A673 (cell line): ENCODE results near the gene ADGRA1. TPM values are rescaled to one million over a fixed set of nuclear protein-coding genes. Genes with fewer than 3 reads are reported as not detected.

Experiments
- BruUV-seq: library from RNA; stranded (reverse); fragments of 400-500 nt; replicated peaks from 2 replicates; lab custom pipeline; 2021; lab: Mats Ljungman, UMichigan
- CTCF ChIA-PET: fragments of 300-600 bp; sonication (Branson Sonifier 250); formaldehyde crosslinking; loops from one replicate; lab custom pipeline; 2022; ENCODE audit warnings: antibody characterized with exemption; lab: Charles Lee
- POLR2A ChIA-PET: fragments of 300-600 bp; sonication (Branson Sonifier 250); formaldehyde crosslinking; loops from one replicate; lab custom pipeline; 2022; ENCODE audit warnings: antibody characterized with exemption; ENCODE audit not compliant: low non-redundant PET; lab: Charles Lee
- DNase-seq: peaks from one replicate; pipeline ENCODE4 v3.0.0-alpha.2; 2015; ENCODE audit warnings: low spot score
- H3K27ac ChIP-seq: fragments of 200-600 bp; sonication (generic); 2 replicates; pipeline ENCODE4 v1.5.1; 2016; ENCODE audit warnings: mixed run types, low read depth, mild to moderate bottlenecking, mixed read lengths, antibody characterized with exemption, low read length; ENCODE audit not compliant: poor library complexity, severe bottlenecking
- H3K27me3 ChIP-seq: fragments of 200-600 bp; sonication (generic); replicated peaks from 2 replicates; pipeline ENCODE4 v1.6.1; 2017; ENCODE audit warnings: mixed run types, low read depth, mild to moderate bottlenecking, mixed read lengths, antibody characterized with exemption, low read length; ENCODE audit not compliant: insufficient read depth, poor library complexity
- H3K36me3 ChIP-seq: fragments of 200-600 bp; sonication (generic); 2 replicates; pipeline ENCODE4 v1.6.1; 2016; ENCODE audit warnings: mixed run types, mild to moderate bottlenecking, mixed read lengths, antibody characterized with exemption, low read length; ENCODE audit not compliant: insufficient read depth, poor library complexity, severe bottlenecking
- H3K4me1 ChIP-seq: fragments of 200-600 bp; sonication (generic); 2 replicates; pipeline ENCODE4 v1.6.1; 2017; ENCODE audit warnings: mixed run types, mild to moderate bottlenecking, mixed read lengths, antibody characterized with exemption, low read length; ENCODE audit not compliant: insufficient read depth, poor library complexity, severe bottlenecking
- H3K4me3 ChIP-seq: fragments of 200-600 bp; sonication (generic); 2 replicates; pipeline ENCODE4 v1.5.1; 2016; ENCODE audit warnings: low read depth, mixed run types, mild to moderate bottlenecking, mixed read lengths, low read length; ENCODE audit not compliant: poor library complexity, severe bottlenecking
- H3K9me3 ChIP-seq: fragments of 200-600 bp; sonication (generic); 2 replicates; pipeline ENCODE4 v1.6.1; 2016; ENCODE audit warnings: mixed run types, low read depth, mild to moderate bottlenecking, mixed read lengths, antibody characterized with exemption, low read length; ENCODE audit not compliant: poor library complexity, severe bottlenecking
- EZH2 ChIP-seq: fragments of 200-600 bp; sonication (generic); IDR thresholded peaks from 2 replicates; pipeline ENCODE4 v1.6.1; 2017; ENCODE audit warnings: borderline replicate concordance, low read depth, mild to moderate bottlenecking, mixed read lengths, antibody characterized with exemption, low read length; ENCODE audit not compliant: poor library complexity, severe bottlenecking
- intact Hi-C: fragments of 100-400 bp; cut with micrococcal nuclease; formaldehyde crosslinking; loops from one replicate; pipeline ENCODE4 v1.10.0; 2022; ENCODE audit not compliant: unreplicated experiment
- total RNA-seq: library from RNA; stranded (reverse); gene quantifications from 2 replicates; pipeline ENCODE4 v1.2.3, GENCODE V29; 2021
- TF ChIP-seq, protein P1 (sequence below): fragments of 300-800, 200-600 bp; sonication (generic); conservative IDR thresholded peaks from 2 replicates; pipeline ENCODE4 v1.5.1; 2017; ENCODE audit warnings: low read depth, mild to moderate bottlenecking, antibody characterized with exemption, low read length, moderate library complexity, mixed read lengths

Gene ADGRA1
- total RNA-seq, 1 experiment from 2014 or later = 0.82 TPM

DNA sequence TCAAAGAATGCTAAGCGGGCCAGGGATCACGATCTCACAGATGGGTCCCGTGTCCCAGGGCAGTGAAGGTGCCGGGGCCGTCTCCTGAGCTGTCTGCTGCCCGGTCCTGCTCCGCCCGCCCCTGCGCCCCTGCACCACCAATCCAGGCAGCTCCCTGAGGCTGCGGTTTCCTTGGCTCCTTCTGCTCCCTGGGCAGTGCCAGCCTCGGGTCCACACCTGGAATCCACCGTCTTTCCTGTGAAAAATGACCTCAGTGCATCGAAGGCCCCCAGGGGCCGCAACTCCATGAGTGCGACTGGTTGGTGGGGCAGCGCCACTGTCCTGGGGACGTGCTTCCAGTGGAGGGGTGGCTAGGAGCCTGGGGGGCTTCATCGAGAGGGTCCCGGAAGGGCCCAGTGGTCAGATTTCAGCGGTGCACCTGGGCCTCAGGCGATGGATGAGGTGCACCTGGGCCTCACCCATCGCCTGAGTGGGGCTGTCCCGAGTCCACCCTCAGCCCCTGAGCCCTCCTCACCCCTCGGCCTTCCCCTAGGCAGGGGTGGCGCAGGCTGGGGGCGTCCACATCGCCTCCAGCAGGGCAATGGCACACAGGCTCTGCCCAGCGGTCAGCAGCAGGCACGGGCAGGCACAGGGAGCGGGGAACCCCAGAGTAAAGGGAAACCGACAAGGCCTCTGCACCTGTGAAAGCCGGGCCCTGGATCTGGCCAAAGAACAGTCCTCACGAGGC, 27.2 kb downstream of the ADGRA1 start:
- H3K4me3 ChIP-seq = no peak overlapping the region
- no peak for TF ChIP-seq EZH2
- TF ChIP-seq, protein P1, sequence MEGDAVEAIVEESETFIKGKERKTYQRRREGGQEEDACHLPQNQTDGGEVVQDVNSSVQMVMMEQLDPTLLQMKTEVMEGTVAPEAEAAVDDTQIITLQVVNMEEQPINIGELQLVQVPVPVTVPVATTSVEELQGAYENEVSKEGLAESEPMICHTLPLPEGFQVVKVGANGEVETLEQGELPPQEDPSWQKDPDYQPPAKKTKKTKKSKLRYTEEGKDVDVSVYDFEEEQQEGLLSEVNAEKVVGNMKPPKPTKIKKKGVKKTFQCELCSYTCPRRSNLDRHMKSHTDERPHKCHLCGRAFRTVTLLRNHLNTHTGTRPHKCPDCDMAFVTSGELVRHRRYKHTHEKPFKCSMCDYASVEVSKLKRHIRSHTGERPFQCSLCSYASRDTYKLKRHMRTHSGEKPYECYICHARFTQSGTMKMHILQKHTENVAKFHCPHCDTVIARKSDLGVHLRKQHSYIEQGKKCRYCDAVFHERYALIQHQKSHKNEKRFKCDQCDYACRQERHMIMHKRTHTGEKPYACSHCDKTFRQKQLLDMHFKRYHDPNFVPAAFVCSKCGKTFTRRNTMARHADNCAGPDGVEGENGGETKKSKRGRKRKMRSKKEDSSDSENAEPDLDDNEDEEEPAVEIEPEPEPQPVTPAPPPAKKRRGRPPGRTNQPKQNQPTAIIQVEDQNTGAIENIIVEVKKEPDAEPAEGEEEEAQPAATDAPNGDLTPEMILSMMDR = no peak
- POLR2A ChIA-PET = no interaction called here
- CTCF ChIA-PET = no interaction called here
- H3K27me3 ChIP-seq = no peaks in the 10 kb centered on the region
- no peaks in the 10 kb centered on the region for H3K9me3 ChIP-seq
- no peaks in the 10 kb centered on the region for H3K36me3 ChIP-seq
- intact Hi-C loops = no loop called here
- no TSS peak for BruUV-seq
- DNase-seq = no peak
- no peak overlapping the region for H3K27ac ChIP-seq
- no peaks in the 10 kb centered on the region for H3K4me1 ChIP-seq

DNA sequence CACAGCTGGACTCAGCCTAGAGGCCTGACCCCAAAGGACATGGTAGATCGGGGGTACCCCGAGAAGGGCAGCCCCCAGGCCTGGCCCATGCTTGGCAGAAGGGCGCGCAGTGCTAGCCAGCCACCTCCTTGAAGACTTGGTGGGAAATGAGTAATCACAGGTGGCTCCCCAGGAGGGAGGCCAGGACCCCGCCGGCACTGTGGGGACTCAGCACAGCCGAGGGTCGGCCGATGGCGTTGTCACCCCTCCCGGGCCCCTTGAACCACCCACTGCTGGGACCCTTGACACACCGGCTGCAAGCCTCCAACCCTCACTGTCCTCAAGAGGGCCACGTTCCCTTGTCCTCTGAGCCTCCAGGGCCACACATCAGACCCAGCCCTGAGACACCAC, 27.7 kb downstream of the ADGRA1 start:
- no peak for TF ChIP-seq EZH2
- TF ChIP-seq, protein P1 = no peak
- intact Hi-C loops = no loop called here
- no peaks in the 10 kb centered on the region for H3K27me3 ChIP-seq
- no peak overlapping the region for H3K4me3 ChIP-seq
- ChIA-PET CTCF (no interaction called here), POLR2A (no interaction called here)
- H3K36me3 ChIP-seq = no peaks in the 10 kb centered on the region
- no TSS peak for BruUV-seq
- H3K4me1 ChIP-seq = no peaks in the 10 kb centered on the region
- H3K27ac ChIP-seq = no peak overlapping the region
- no peak for DNase-seq
- H3K9me3 ChIP-seq = no peaks in the 10 kb centered on the region

DNA sequence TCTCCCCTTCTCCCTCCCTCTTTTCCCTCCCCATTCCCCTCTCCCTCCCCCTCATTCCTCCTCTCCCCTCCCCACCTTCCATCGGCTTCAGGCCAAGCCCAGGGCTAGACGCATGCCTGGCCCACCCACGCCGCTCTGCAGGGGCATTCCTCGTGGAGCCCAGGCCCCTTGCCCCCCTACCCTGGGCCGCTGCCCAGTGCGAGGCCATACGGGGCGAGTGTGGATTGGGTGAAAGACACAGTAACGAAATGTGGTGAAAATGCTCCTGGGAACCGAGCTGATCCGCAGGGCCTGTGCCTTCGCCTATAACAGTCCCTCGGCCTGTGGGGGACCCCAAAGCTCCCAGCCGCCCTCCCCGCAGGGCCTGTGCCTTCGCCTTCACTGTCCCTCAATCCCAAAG, 28.3 kb downstream of the ADGRA1 start:
- POLR2A ChIA-PET = no interaction called here
- Histone ChIP-seq H3K9me3 (no peaks in the 10 kb centered on the region), H3K36me3 (no peaks in the 10 kb centered on the region), H3K27ac (no peak overlapping the region), H3K27me3 (no peaks in the 10 kb centered on the region), H3K4me1 (no peaks in the 10 kb centered on the region), H3K4me3 (no peak overlapping the region)
- CTCF ChIA-PET = no interaction called here
- no TSS peak for BruUV-seq
- no peak for DNase-seq
- TF ChIP-seq EZH2 = no peak
- TF ChIP-seq, protein P1 = no peak
- intact Hi-C loops = no loop called here
